ENCODE measurements around the gene RET.

DNA sequence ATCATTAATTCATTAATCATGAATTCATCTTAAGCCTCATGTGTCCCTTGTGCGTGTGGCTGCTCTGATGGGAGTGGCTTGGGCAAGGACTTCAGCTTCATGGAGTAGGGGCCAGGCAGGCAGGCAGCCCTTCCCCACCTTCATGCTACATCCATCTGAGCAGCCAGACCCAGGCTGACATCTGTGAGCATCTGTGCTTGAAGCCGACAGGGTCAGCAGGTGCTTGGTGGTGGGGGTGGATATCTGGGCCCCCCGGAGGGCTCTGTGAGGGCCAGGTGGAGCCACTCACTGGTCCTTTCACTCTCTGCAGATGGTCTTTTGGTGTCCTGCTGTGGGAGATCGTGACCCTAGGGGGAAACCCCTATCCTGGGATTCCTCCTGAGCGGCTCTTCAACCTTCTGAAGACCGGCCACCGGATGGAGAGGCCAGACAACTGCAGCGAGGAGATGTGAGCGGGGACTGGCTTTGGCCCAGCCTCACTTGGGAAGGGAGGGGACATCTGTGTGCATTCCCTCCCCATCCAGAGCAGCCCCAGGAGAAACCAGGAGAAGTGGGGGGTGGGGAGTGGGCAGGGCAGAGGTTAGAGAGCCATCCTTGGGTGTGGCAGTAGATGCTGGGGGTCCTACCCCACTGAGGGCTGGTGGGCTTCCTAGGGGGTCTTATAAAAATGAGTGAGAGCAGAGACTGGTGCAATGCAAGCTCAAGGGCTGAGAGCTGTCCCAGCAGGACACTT is 46.7 kb downstream of the RET start:
- TF ChIP-seq, protein P1, sequence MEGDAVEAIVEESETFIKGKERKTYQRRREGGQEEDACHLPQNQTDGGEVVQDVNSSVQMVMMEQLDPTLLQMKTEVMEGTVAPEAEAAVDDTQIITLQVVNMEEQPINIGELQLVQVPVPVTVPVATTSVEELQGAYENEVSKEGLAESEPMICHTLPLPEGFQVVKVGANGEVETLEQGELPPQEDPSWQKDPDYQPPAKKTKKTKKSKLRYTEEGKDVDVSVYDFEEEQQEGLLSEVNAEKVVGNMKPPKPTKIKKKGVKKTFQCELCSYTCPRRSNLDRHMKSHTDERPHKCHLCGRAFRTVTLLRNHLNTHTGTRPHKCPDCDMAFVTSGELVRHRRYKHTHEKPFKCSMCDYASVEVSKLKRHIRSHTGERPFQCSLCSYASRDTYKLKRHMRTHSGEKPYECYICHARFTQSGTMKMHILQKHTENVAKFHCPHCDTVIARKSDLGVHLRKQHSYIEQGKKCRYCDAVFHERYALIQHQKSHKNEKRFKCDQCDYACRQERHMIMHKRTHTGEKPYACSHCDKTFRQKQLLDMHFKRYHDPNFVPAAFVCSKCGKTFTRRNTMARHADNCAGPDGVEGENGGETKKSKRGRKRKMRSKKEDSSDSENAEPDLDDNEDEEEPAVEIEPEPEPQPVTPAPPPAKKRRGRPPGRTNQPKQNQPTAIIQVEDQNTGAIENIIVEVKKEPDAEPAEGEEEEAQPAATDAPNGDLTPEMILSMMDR (IDR thresholded peaks at IDR 0.05) = no peak
- no peak for TF ChIP-seq POLR2AphosphoS5 (IDR thresholded peaks at IDR 0.05)
- TF ChIP-seq POLR2A (IDR thresholded peaks at IDR 0.05) = no peak
